Fibroblast of skin of right biceps (primary cell): ENCODE measurements around the gene FCN1.
"Not testable (repeated sequence)": the region's sequence is repeated elsewhere in the genome, so short reads cannot be mapped to it uniquely, and the experiment has no call there.

ENCODE experiments used
- DNase-seq: peaks from one replicate; pipeline ENCODE4 v3.0.0-alpha.2; 2013

Gene FCN1

DNA sequence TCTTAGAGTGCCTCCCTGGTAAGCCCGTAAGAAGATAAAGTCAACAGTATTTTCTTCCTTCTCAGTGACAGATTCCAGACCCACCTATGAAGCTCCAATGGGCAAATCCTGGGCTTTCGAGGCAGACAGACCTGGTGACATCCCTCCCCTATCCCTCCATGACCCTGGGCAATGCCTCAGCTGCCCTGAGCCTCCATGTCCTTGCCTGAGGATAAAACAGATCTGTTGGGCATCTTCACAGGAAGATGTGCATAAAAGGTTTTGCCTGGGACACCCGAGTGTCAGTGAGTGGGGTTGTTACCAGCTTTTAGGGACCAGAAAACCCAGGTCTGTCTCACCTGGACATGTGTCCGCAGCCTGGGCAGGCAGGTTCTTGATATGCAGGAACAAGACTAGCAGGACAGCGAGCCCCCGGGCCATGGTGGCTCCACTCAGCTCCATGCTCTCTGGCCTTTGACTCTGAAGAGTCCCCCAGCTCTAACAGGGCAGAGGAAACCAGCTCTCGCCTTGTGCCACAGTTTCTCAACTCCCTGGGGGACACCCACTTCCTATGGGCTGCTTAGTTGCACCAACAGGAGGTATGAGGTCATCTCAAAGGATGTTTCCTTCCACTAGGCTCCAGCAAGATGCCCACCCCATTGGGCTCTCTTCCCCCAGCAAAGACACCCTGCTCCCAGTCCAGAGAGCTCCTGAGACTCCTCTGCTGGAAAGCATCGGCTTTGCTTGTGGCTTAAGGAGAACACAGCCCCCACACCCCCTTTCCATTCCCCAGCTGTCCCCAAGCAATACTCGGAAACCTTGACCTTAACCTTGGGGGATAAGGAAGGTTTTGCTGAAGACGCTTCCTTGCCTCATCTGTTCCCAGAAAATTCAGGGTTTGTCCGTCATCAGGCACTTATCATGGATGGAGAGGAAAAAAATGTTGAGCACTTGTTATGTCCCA is at the start of gene FCN1:
FCN1 (minus strand) TSS at position 482 of the 943 bp plus-strand sequence; CDS start at position 441, 41 bp downstream.
- no peak for DNase-seq

DNA sequence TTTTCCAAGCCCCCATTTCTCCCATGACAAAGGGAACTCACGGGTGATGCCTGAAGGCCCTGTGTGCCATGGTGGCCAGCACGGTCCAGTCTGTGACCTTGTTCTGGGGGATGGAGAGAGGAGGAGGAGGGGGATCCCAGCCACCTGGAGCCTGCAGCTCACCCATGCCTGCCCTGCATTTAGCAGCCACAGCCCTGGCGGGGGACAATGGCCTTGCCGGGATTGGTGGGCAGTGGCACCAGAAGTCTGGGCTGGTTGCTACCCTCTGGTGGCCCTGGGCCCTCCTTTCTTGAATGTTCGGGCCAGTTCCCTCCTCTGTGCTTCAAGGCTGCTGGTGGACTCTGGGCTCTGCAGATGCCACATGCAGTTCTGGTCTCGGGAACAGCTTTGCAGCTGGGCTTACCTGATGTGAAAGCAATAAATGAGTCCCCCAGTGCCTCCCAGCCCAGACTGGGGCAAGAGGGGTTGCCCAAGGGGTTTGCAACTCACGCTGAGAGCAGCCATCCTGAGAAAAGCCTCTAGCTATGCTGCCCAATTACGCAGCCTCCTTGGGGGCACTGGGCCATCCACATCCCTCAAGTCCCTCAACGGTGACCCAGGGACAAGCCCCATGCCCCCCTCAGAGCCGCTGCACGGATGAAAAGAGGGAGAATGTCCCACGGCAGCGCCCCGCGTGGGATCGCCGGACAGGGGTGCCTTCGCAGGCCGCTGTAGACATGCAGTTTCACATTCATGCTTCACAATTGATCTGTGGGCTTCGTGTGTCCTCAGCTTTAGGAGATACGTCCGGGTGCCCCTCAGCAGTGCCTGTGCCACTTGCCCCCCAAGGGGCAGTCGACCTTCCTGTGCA is 49.2 kb upstream of the FCN1 start:
- DNase-seq = no peak

DNA sequence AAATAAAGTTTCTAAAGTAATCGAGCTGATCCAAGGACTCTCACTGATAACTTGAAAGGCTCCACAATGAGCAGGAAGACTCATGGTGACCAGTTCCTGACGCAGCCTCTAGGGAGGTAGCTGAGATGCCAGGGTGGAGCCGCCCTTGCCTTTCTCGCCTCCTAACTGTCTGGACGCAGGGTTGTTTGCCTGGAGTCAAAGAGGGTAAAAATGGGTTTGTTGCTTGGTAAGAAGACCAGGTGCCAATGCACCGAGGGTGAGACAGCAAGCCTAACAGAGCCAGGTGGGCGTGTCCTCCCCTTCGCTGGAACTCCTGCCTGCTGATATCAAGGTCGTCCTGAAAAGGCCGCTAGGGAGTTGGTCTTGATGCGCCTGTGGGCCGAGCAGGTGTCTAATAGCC is 48.6 kb upstream of the FCN1 start:
- DNase-seq = no peak

DNA sequence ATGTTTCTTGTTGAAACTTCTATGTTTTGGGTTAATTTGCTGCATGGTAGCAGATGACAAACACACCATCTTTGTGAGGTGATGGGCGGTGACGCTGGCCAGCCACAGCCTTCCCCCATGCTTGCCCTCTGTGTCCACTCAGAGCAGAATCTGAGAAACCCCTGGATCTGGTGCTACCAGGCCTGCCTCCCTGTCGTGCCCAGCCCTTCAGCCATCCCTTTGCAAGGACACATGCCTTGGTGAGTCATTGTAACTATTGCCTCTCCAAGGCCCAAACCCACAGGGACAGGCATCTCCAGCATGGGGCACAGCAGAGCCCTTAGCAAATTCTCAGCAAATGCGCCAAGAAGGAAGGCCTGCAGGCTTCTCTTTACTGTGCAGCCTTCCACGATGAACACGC is 48.1 kb upstream of the FCN1 start:
- DNase-seq = no peak

DNA sequence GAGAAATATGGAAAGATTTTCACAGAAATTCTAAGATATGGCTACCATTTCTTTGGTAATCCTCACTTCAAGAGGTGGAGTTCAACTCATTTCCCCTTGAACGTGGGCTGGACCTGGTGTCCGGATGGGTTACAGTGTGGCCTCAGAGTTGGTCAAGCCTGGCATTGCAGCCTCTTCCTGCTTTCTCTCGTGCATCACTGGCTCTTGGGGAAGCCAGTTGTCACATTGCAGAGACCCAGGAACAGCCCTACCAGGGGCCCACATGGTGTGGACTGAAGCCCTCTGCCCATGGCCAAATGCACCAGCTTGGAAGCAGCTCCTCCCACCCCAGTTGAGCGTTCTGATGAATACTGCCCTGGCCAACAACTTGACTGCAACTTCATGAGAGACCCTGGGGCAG is 47.7 kb upstream of the FCN1 start:
- DNase-seq = no peak

DNA sequence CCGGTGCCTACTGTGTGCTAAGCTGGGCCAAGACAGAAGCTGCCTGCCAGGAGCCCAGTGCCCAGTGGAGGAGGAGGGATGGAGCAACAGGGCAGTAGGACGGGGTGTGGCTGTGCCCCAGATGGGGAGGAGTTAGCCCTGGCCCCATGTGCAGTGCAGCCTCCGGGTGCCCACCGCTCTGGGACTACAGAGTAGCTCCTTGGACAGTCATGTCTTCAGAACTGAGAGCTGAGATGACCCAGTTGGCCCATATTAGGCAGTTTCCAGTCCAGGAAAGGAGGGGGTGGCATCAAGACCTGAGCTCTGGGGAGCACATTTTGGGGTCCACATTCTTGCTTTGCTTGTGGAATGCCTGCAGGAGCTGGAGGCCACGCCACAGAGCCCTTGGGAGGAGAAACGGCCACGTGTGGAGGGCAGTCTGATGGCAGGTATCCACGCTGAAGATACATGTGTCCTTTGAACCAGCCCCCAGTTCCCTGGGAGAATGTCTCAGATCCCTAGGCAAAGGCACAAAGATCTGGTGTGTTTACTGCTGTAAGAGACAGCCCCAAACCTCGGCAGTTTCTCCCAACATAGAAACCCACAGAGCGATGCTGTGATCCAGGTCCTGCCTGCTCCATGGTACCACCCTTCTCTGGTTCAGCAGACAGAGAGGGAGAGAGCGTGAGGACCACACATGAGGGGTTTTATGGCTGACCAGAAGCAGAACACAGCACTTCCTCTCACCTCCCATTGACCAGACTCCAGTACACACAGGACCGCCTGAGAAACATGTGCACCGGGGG is 46.8 kb upstream of the FCN1 start:
- DNase-seq = no peak

DNA sequence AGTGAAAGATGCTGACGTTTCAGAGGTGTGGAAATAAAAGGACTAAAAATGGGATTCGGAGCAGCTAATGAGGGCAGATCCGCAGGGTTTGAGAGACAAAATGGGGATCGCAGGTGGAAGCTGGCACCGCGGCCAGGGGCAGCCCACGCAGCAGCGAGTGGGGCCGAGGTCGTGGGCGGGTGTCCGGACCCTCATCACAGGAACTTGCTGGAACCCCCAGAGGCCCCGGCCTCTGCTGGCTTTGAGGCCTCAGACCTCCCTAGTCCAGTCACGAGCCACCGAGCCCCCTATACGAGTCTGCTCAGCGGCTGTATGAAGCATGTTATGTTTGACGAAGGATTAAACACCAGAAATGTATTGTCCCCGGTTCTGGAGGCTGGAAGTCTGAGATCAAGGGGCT is 45.8 kb upstream of the FCN1 start:
- DNase-seq = no peak

DNA sequence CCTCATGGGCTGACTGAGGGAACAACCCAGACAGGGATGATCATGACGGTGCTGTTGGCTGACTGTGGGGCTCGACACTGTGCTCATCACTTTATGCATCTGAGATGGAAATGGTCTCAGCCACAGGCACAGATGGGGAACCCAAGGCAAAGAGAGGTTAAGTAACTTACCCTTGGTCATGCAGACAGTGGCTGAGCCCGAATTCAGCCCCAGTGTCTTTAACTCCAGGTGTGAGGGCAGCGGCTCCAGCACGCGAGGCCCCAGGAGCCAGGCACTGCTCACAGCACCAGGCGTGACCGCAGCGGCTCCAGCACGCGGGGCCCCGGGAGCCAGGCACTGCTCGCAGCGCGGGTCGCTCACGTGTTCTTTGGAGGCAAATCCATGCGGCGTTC is 45.3 kb upstream of the FCN1 start:
- DNase-seq = no peak

DNA sequence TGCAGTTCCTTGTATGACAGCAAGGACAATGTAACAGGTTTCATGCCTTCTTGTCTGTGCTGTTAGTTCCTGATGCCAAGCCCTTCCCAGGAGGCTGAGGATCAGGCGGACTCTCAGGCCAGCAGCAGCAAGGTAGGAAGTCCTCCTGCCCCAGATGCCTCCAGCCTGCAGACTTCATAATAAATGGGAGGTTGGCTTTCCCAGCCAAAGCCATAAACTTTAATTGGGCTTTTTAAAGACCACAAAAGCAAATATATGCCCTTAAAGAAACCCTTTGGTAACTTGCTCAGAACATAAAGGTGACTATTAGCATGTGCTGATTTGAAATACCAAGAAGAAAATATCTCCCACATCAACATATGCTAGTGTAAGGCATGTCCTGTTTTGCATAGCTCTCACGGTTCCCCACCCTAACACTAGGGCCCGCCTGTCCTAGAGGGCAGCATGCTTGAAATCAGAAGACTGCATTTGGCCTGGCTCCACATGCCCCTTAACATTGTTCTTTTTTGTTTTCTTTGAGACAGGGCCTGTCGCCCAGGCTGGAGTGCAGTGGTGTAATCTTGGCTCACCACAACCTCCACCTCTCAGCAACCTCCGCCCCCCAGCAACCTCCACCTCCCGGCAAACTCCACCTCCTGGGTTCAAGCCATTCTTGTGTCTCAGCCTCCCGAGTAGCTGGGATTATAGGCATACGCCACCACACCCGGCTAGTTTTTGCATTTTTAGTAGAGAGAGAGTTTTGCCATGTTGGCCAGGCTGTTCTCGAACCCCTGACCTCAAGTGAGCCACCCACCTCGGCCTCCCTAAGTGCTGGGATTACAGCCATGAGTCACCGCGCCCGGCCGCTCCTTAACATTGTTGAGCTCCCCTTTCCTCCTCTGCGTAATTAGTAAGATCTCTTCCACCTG is 44.6 kb upstream of the FCN1 start:
- no peak for DNase-seq

DNA sequence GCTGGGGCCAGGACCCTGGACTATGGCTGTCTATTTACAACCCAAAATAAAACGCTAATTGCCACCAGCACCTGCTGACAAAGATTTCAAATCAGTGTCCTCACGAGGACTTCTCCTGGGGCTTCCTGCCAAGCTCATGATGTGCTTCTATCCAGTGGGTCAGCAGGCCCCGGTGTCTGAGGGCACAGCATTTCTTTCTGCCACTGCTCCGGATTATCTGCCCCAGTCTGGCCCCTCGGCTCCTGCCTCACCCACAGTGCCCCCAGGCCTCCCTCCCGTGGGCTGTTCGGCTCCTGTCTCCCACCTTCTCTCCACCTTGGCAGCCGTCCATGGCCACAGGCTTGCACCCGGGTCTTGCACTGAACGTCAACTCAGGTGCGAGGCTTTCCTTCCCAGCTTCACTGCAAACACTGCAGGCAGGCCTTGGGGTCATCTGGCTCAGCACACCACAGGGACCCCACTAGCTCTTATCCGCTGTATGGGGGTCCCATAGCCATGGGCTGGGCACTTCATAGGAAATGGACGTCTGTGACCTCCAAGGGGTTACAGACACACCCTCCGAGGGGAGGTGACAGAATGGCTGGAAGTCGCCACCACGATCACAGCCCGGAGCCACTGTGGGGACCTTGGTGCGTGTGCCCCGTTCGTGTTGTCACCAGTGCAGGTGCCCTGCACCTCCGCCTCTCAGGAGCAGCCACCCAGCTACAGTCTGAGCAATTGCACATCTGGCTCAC is 43.8 kb upstream of the FCN1 start:
- DNase-seq = no peak

DNA sequence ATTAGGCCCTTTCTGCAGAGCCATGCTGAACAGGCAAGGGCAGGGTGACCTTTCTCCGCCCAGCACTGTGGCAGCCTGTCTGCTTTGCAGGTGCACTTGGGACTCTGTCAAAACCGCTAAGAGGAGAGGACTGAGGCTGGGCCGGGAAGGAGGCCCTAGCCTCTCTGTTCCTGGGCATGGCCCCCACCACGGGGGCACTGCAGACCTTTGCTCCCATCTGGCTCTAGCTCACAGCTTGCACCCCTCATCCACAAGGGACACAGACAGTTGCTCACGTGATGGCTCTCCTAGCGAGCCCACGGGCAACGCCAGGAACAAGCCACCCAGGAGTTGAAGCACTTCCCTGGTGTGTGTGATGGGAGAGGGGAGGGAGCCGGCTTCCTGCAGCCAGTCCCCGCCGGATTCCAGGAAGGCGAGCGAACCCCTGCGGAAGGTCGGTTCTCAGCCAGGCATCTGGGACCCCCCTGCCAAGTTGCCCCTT is 43.0 kb upstream of the FCN1 start:
- DNase-seq = no peak

DNA sequence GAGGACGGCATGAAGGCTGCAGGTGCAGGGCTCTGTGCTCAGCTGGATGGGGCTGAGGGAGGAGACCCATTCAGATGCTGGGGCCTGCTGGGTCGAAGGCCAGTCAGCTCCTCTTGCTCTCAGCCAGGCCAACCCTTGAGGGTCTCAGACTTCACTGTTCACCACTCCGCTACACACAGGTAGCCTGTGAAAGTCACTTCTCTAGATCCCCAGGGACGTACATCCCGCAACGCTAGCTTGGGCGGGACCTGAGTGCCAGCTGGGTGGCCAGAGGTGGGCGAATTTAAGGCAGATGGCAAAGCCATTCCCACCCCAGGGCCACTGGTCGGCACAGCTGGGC is 42.2 kb upstream of the FCN1 start:
- DNase-seq = no peak

DNA sequence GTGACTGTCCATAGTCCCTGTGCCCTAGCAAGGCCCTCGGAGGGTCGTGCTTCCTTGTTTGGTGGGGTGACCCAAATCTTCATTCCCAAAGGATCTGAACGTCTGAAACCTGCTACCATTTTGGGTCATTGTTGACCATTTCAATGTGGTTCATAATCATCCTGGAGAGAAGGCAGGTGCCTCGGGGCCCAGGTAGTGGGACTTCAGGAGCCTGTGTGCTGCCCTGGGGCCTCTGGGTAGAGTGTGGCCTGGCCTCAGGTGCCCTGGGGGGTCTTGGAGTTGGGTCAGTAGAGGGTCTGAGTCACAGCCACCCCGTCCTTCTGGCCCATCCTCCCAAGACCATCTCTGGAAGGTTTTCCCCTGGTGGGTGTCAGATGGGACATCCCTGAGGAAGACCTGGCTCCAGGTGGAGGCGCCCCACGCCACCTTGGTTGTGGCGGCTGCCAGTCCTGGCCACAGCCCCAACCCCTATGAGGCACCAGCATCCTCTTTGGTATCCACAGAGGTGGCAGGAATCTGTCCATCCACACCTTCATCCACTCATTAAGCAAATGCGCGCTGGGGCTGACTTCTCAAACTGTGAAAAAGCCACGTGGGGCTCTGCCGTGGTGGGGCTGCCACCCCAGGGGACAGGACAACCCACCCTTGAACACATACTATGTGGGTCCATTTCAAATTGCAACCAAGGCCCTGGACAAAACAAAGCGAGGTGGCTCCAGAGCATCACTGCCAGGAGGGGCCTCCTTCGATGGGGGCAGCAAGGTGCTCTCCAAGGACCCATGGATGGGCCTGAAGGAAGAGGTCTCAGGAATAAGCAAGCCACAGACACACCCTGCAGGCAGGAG is 41.6 kb upstream of the FCN1 start:
- DNase-seq = no peak

DNA sequence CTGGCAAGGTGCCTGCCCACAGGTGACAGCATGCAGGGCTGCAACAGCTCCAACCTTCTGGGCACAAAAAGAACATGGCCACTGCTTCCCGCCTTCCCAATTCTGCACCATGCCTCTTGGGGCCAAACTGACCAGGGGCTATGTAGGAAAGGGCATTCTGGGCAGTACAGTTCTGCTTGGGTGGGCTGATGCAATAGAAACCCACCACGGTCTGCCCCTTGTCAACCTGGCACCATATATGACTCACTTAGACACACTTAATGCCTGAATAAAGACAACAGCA is 40.2 kb upstream of the FCN1 start:
- DNase-seq = no peak

DNA sequence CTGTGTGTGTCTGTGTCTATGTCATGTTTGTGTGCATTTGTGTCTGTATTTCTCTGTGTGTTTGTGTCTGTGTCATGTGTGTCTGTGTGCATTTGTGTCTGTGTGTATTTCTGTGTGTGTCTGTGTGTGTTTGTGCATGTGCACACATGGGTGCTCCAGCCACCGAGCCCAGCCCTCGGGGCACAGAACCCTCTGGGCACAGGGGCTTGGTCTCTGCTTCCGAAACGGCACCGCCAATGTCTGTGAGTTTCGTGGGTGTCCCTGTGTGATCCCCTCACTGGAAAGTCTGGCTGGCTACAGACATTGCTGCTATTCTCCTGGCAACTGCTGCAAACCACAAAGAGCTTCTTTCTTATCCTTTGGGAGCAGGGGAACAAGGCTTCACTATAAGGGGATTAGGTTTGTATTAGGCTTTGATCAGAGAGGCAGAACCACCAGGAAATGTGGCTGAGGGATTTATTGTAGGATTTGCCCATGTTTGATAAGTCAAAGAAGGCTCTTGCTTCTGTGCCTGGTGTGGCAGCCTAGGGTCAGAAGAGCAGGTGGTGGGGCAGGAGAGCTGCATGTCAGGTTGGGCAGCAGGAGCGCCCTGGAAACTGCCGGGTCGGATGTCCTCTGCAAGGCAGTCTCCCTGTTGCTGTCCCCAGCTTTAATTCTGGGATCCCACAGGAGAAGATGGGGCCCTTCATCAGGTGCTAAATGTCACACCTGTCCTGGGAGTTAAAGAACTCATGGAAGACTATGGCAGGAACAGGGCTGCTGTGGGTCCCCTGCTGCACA is 39.6 kb upstream of the FCN1 start:
- no peak for DNase-seq

DNA sequence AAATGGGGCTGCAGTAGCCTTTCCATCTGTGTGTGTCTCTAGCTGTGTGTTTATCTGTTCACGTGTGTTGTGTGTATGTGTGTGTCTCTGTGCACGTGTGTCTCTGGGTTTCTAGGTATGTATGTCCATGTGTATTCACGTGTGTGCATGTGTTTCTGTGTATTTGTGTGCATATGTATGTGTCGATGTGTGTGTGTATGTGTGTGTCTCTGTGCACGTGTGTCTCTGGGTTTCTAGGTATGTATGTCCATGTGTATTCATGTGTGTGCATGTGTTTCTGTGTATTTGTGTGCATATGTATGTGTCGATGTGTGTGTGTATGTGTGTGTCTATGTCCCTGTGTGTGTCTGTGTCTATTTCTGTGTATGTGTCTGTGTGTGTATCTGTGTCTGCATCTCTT is 38.7 kb upstream of the FCN1 start:
- not testable (repeated sequence) for DNase-seq

DNA sequence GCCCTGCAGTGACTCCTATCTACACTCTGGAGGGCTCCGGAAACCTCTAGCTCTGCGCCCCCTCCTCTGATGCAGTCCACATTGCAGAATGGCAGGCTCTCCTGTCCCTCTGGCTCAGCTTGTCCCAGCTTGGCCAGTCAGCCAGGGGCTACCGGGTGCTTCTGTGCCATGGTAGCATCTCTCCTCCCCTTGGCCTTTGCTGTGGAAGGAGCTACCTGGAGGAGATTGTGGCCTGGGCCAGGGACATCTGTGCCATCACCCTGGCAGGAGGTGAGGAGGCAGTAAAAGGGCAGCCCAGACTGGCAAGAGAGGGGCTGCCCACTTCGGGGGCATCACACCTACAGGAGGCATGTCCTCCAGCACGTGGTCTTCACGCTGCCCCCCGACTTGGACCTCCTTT is 38.1 kb upstream of the FCN1 start:
- no peak for DNase-seq

DNA sequence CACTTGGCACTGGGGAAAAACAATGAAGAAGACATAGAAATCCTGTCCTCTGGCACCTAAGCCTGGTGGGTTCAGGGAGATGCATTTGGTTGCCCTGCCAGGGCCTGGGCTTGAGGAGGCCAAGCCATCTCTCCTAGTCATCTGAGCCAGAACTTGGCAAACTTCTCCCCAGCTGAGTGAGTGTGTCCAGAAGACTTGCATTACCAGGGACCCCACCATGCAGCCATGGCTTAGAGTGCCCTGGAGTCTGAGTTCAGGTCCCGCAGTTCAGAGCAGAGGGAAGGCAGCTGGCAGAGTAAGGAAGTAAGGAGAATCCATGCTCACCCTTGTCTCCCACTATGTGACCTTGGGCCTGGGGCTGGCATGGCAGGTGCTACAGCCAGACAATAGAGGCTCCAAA is 37.4 kb upstream of the FCN1 start:
- DNase-seq = no peak

DNA sequence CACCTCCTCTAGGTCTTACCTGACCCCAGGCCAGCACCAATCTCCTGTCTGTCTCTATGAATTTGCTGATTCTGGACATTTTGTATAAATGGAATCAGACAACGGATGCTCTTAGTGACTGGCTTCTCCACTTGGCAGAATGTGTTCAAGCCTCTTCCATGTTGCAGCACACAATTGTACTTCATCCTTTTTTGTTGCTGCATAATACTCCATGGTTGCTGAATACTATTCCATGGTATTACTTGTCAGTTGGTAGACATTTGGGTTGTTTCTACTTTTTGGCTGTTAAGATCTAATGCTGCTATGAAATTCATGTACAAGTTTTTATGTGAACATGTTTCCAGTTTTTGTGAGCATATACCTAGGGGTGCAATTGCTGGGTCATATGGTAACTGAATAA is 34.3 kb upstream of the FCN1 start:
- no peak for DNase-seq

DNA sequence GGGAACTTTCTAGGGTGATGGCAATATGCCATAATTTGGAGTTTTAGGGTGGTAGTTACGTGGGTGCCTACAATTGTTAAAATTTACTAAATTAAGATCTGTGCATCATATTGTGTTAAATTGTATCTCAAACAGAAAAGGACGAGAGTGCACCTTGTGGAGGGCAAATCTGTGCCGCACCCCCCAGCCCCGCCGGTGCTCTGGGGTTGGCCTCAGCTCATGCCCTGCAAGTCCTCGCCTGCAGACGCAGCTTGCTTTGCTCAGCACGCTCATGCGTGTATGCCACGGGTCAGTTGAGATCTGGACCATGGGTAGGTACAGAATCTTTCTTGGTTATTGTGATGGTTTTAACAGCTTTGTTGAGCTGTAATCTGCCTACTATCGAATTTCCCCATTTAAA is 33.7 kb upstream of the FCN1 start:
- DNase-seq = no peak
